K562 (cell line): ENCODE measurements around the gene TANC1. TPM values are rescaled to one million over a fixed set of nuclear protein-coding genes. Genes with fewer than 3 reads are reported as not detected.

Source experiments
- ATAC-seq: fragments of 200-7000 bp; cut with Tn5 transposase; 3 replicates; pipeline ENCODE4 v1.9.1; 2020; ENCODE audit warnings: moderate library complexity
- BruUV-seq: library from RNA; stranded (reverse); fragments of 400-500 nt; replicated peaks from 2 replicates; lab custom pipeline; 2021; lab: Mats Ljungman, UMichigan
- CTCF ChIA-PET: fragments of 300-600 bp; formaldehyde crosslinking; extraction: SDS; loops from one replicate; lab custom pipeline; 2021; ENCODE audit warnings: low intra/inter-chr PET ratio; lab: Yijun Ruan, JAX
- POLR2A ChIA-PET: fragments of 300-600, 350-650 bp; sonication (Branson Sonifier 250); formaldehyde crosslinking; extraction: SDS; loops from one replicate; lab custom pipeline; 2021; ENCODE audit warnings: antibody characterized with exemption, inconsistent platforms; lab: Yijun Ruan, JAX
- DNase-seq, 4 experiments: peaks; one replicate each; pipeline versions ENCODE4 v3.0.0 to v3.0.0-alpha.2; 2011 to 2018; ENCODE audit warnings: low spot score in 3 of 4, mixed read lengths in 3 of 4; ENCODE audit errors: extremely low read depth in 1 of 4
- FAIRE-seq: peaks from 2 replicates; lab custom pipeline; 2011; peaks lifted over from hg19 to GRCh38; lab: Jason Lieb, UNC
- H2AFZ ChIP-seq: 2 replicates; pipeline ENCODE4 v1.6.0; 2011; ENCODE audit warnings: low read depth, low read length, control low read depth, inconsistent platforms
- H3K27ac ChIP-seq: fragments of 200-600 bp; 3 replicates; pipeline ENCODE4 v1.8.0; 2011; ENCODE audit warnings: low read depth, mild to moderate bottlenecking, control low read depth, inconsistent platforms, low read length, moderate library complexity, mixed read lengths; ENCODE audit errors: extremely low read depth
- H3K27me3 ChIP-seq, 2 experiments: fragments of 300-600 bp in 1 of 2; 2 replicates in 1 of 2; 3 replicates in 1 of 2; pipeline versions ENCODE4 v1.6.0 to v1.8.0; 2011; ENCODE audit warnings: inconsistent platforms in 2 of 2, low read length in 2 of 2, mild to moderate bottlenecking in 1 of 2, mixed read lengths in 1 of 2, moderate library complexity in 1 of 2; ENCODE audit not compliant: control insufficient read depth in 2 of 2, insufficient read depth in 2 of 2
- H3K36me3 ChIP-seq: fragments of 300-600 bp; 3 replicates; pipeline ENCODE4 v1.8.0; 2011; ENCODE audit warnings: mild to moderate bottlenecking, low read length, inconsistent platforms; ENCODE audit not compliant: control insufficient read depth, insufficient read depth
- H3K4me1 ChIP-seq, 2 experiments: fragments of 200-600 bp in 1 of 2; replicated peaks in 1 of 2; 2 replicates in 1 of 2; 3 replicates in 1 of 2; pipeline versions ENCODE4 v1.5.1 to v1.8.0; 2011; ENCODE audit warnings: inconsistent platforms in 2 of 2, low read length in 2 of 2, mild to moderate bottlenecking in 1 of 2, mixed read lengths in 1 of 2, moderate library complexity in 1 of 2; ENCODE audit not compliant: control insufficient read depth in 2 of 2, insufficient read depth in 2 of 2
- H3K4me2 ChIP-seq: 2 replicates; pipeline ENCODE4 v1.6.1; 2011; ENCODE audit warnings: low read length, control low read depth, inconsistent platforms, mixed read lengths; ENCODE audit not compliant: insufficient read depth
- H3K4me3 ChIP-seq: fragments of 200-600 bp; sonication (generic), shearing (Covaris generic); 2 replicates; pipeline ENCODE4 v1.5.1; 2016; ENCODE audit warnings: control low read depth, inconsistent platforms
- H3K79me2 ChIP-seq: fragments of 200-600 bp; 3 replicates; pipeline ENCODE4 v1.8.0; 2011; ENCODE audit warnings: low read length, inconsistent platforms; ENCODE audit not compliant: control insufficient read depth, insufficient read depth
- H3K9ac ChIP-seq, 2 experiments: 2 replicates each; pipeline versions ENCODE4 v1.6.0 to v1.6.1; 2011; ENCODE audit warnings: low read depth in 2 of 2, low read length in 2 of 2, control low read depth in 1 of 2, inconsistent platforms in 1 of 2, mild to moderate bottlenecking in 1 of 2, mixed read lengths in 1 of 2; ENCODE audit not compliant: insufficient read depth in 1 of 2
- H3K9me1 ChIP-seq: one replicate; pipeline ENCODE4 v1.6.0; 2011; ENCODE audit warnings: inconsistent platforms, mild to moderate bottlenecking, low read length, moderate library complexity; ENCODE audit not compliant: control insufficient read depth, insufficient read depth
- H3K9me3 ChIP-seq: replicated peaks from 2 replicates; pipeline ENCODE4 v1.5.1; 2011; ENCODE audit warnings: low read depth, low read length, inconsistent platforms; ENCODE audit not compliant: control insufficient read depth, insufficient read depth
- H4K20me1 ChIP-seq: replicated peaks from 2 replicates; pipeline ENCODE4 v1.6.1; 2011; ENCODE audit warnings: low read length, inconsistent platforms, mixed read lengths; ENCODE audit not compliant: control insufficient read depth, insufficient read depth
- CCAR2 ChIP-seq: fragments of 200-400 bp; formaldehyde crosslinking; IDR thresholded peaks from 2 replicates; pipeline ENCODE4 v1.6.1; 2017; ENCODE audit warnings: mild to moderate bottlenecking, low read depth, low read length
- CEBPB ChIP-seq: fragments of 450-650 bp; IDR thresholded peaks from 2 replicates; pipeline ENCODE4 v1.6.1; 2016; ENCODE audit warnings: missing genetic modification characterization, missing compliant biosample characterization
- CEBPG ChIP-seq, 3 experiments: fragments of 200-800 bp in 1 of 3; sonication (Bioruptor generic) in 1 of 3; sonication (generic) in 1 of 3; formaldehyde crosslinking in 1 of 3; IDR thresholded peaks in 2 of 3; conservative IDR thresholded peaks in 1 of 3; 2 replicates each; pipeline versions ENCODE4 v1.6.1 to v1.8.0; 2016 to 2022; ENCODE audit warnings: missing compliant biosample characterization in 2 of 3, missing genetic modification characterization in 2 of 3, mild to moderate bottlenecking in 1 of 3, missing genetic modification reagents in 1 of 3
- CHD1 ChIP-seq: fragments of 200-600 bp; sonication (generic); IDR thresholded peaks from one replicate; pipeline ENCODE4 v1.6.1; 2012; ENCODE audit warnings: mild to moderate bottlenecking, moderate library complexity, low read length, inconsistent platforms
- YY1 ChIP-seq, 3 experiments: IDR thresholded peaks; 2 replicates each; pipeline ENCODE4 v1.6.1; 2011; ENCODE audit warnings: low read length in 2 of 3, mild to moderate bottlenecking in 2 of 3, moderate library complexity in 2 of 3, borderline replicate concordance in 1 of 3, control low read depth in 1 of 3, low read depth in 1 of 3; ENCODE audit not compliant: insufficient read depth in 3 of 3, insufficient replicate concordance in 2 of 3, control insufficient read depth in 1 of 3, insufficient read length in 1 of 3; ENCODE audit errors: extremely low read depth in 1 of 3
- WGBS: fragments of 100-300 bp; shearing (Covaris generic); methylation state at CpG from one replicate; pipeline ENCODE4 v1.1.6; 2016; ENCODE audit warnings: low coverage, mixed read lengths; ENCODE audit not compliant: insufficient coverage; ENCODE audit errors: missing lambda C conversion rate; 5-methylcytosine and 5-hydroxymethylcytosine counted together
- in situ Hi-C: fragments of 300-500 bp; cut with MboI; formaldehyde crosslinking; loops from 4 replicates; pipeline ENCODE4 v1.15.0; 2018; ENCODE audit warnings: inconsistent platforms, mixed read lengths
- intact Hi-C: fragments of 100-400 bp; cut with micrococcal nuclease; formaldehyde crosslinking; loops from 2 replicates; pipeline ENCODE4 v1.14.2; 2022
- polyA plus RNA-seq, 8 experiments: library from polyadenylated mRNA; depleted of rRNA in 4 of 8; stranded (reverse) in 5 of 8; unstranded in 3 of 8; fragments of >200 nt; fragmentation: Nextera tagmentation in 2 of 8; fragmentation: Illumina TruSeq in 1 of 8; extraction: Ambion mirVana in 2 of 8; extraction: Trizol in 1 of 8; gene quantifications; 2 replicates each; pipeline versions ENCODE4 v1.2.1 to v1.2.3, GENCODE V29; 2011 to 2014; ENCODE audit warnings: inconsistent platforms in 1 of 8, missing spikeins in 1 of 8
- total RNA-seq, 7 experiments: library from RNA; depleted of rRNA in 6 of 7; stranded (reverse); fragments of >200 nt in 6 of 7; fragmentation: Illumina TruSeq in 2 of 7; extraction: Trizol in 2 of 7; gene quantifications; 2 replicates each; pipeline versions ENCODE4 v1.2.1 to v1.2.3, GENCODE V29; 2011 to 2021; ENCODE audit warnings: low replicate concordance in 1 of 7

The TANC1 gene
- total and polyA plus RNA-seq, 9 of the 15 experiments (the other 6 are each of a cell fraction or from before 2014, with no cell fraction given): under 0.01 to 0.20 (median 0.07) TPM; not detected in 1

- Histone ChIP-seq H3K9me1 (no peaks in the 10 kb centered on the region), H3K9me3 (no peaks in the 10 kb centered on the region), H3K4me1 (no peaks in the 10 kb centered on the region), H3K27ac (no peak overlapping the region), H4K20me1 (no peaks in the 10 kb centered on the region), H3K27me3 (no peaks in the 10 kb centered on the region), H2AFZ (no peak overlapping the region), H3K4me2 (no peak overlapping the region), H3K79me2 (no peaks in the 10 kb centered on the region), H3K4me3 (no peak overlapping the region), H3K36me3 (peaks cover 10% of the 10 kb centered on the region; the same call in 1 of the 3 replicates), H3K9ac (no peak overlapping the region)
- intact Hi-C loops: no loop called here
- TF ChIP-seq CHD1 (no peak), CEBPG (CRISPR knock-in tag; IDR thresholded peaks at IDR 0.05) (no peak), CEBPG (tag; conservative IDR thresholded peaks at IDR 0.05 in 1 of 2, IDR thresholded peaks at IDR 0.05 in 1 of 2) (peak; percentile 46 to 86), CEBPB (tag) (peak; percentile 93), CCAR2 (no peak), YY1 (IDR thresholded peaks at IDR 0.05; ENCODE audit: borderline replicate concordance in 1 of 3, control insufficient read depth in 1 of 3, extremely low read depth in 1 of 3, insufficient read depth in 3 of 3, insufficient read length in 1 of 3, insufficient replicate concordance in 2 of 3, low read depth in 1 of 3, low read length in 2 of 3) (no peak)
- no TSS peak for BruUV-seq
- DNase-seq: no peak
- ChIA-PET CTCF (no interaction called here), POLR2A (interaction anchor here (1.4 kb wide), 1 partner anchor 28 kb away, joined by 3 read pairs; no protein-coding TSS in a partner anchor)
- no peak for ATAC-seq
- in situ Hi-C loops: no loop called here
- FAIRE-seq: no peak
- 92% methylated on average over 4 of the region's 4 CpGs for WGBS
Measured at GRCh38 chr2:159252905-159253304, 284.5 kb downstream of the TANC1 start.
